ENCODE data around the gene PSMG2. TPM values are rescaled to one million over a fixed set of nuclear protein-coding genes. Genes with fewer than 3 reads are reported as not detected.

PSMG2 gene
- total and polyA plus RNA-seq, 4 experiments from 2014 or later, result 59.7 to 139 (median 90.6) TPM

GRCh38 chr18:12692206-12692605, 10.6 kb upstream of the PSMG2 start:
- ChIA-PET POLR2A (ENCODE audit: partially characterized antibody) (no interaction called here), CTCF (ENCODE audit: partially characterized antibody) (interaction anchor here (0.7 kb wide), 1 partner anchor 24 kb away, joined by 3 read pairs; no protein-coding TSS in a partner anchor)
- intact Hi-C loops (cut with micrococcal nuclease), result no loop called here
- Mint-ChIP-seq H3K27ac (peak overlapping the region in 1 of 7 donors; percentile 23), H3K4me3 (no peak overlapping the region), H3K9me3 (no peaks in the 10 kb centered on the region), H3K4me1 (peaks cover 0 to 8% (median 2%) of the 10 kb centered on the region in 4 donors), H3K27me3 (no peaks in the 10 kb centered on the region), H3K36me3 (peaks cover 15 to 19% of the 10 kb centered on the region in 2 donors)
- no peak for DNase-seq
- no peaks in the 10 kb centered on the region for H3K27me3 ChIP-seq (ENCODE audit: insufficient read depth, low read length)
- no peaks in the 10 kb centered on the region for H3K36me3 ChIP-seq (ENCODE audit: insufficient read depth, low read length)
- no peaks in the 10 kb centered on the region for H3K4me1 ChIP-seq (ENCODE audit: insufficient read depth, low read length)
- H3K9me3 ChIP-seq (ENCODE audit: control insufficient read depth in 1 of 2, low read length in 2 of 2), result no peaks in the 10 kb centered on the region
- no peak overlapping the region for H3K4me3 ChIP-seq (ENCODE audit: low read length in 2 of 2)
- H3K27ac ChIP-seq (ENCODE audit: low read depth, low read length), result no peak overlapping the region

GRCh38 chr18:12694032-12694431, 8.8 kb upstream of the PSMG2 start:
- H3K27ac ChIP-seq (ENCODE audit: low read depth, low read length), result no peak overlapping the region
- H3K27me3 Mint-ChIP-seq, result no peaks in the 10 kb centered on the region
- no peaks in the 10 kb centered on the region for H3K9me3 ChIP-seq (ENCODE audit: control insufficient read depth in 1 of 2, low read length in 2 of 2)
- H3K36me3 Mint-ChIP-seq, result peaks cover 23 to 26% of the 10 kb centered on the region in 2 donors
- H3K4me3 ChIP-seq (ENCODE audit: low read length in 2 of 2), result no peak overlapping the region
- intact Hi-C loops (cut with micrococcal nuclease), result no loop called here
- no peaks in the 10 kb centered on the region for H3K9me3 Mint-ChIP-seq
- no peaks in the 10 kb centered on the region for H3K36me3 ChIP-seq (ENCODE audit: insufficient read depth, low read length)
- H3K4me1 Mint-ChIP-seq, result peaks cover 0 to 11% (median 4%) of the 10 kb centered on the region in 4 donors
- H3K27ac Mint-ChIP-seq, result peak overlapping the region in 1 of 7 donors; percentile 25
- H3K27me3 ChIP-seq (ENCODE audit: insufficient read depth, low read length), result no peaks in the 10 kb centered on the region
- no peaks in the 10 kb centered on the region for H3K4me1 ChIP-seq (ENCODE audit: insufficient read depth, low read length)
- CTCF ChIA-PET (ENCODE audit: partially characterized antibody), result no interaction called here
- POLR2A ChIA-PET (ENCODE audit: partially characterized antibody), result no interaction called here
- H3K4me3 Mint-ChIP-seq, result no peak overlapping the region
- DNase-seq, result no peak

- H3K4me3 ChIP-seq (ENCODE audit: low read length in 2 of 2), result no peak overlapping the region
- intact Hi-C loops (cut with micrococcal nuclease), result loop anchor here (5.0 kb wide), 2 partner anchors 307 to 1028 kb away; partner anchors contain the start of genes FAM210A and RNMT
- no peaks in the 10 kb centered on the region for H3K27me3 ChIP-seq (ENCODE audit: insufficient read depth, low read length)
- H3K9me3 ChIP-seq (ENCODE audit: control insufficient read depth in 1 of 2, low read length in 2 of 2), result no peaks in the 10 kb centered on the region
- H3K36me3 ChIP-seq (ENCODE audit: insufficient read depth, low read length), result no peaks in the 10 kb centered on the region
- no peak for DNase-seq
- peaks cover 34% of the 10 kb centered on the region for H3K4me1 ChIP-seq (ENCODE audit: insufficient read depth, low read length)
- Mint-ChIP-seq H3K4me3 (no peak overlapping the region), H3K4me1 (peaks cover 23 to 43% (median 34%) of the 10 kb centered on the region in 4 donors), H3K36me3 (peaks cover 15 to 44% of the 10 kb centered on the region in 2 donors), H3K9me3 (no peaks in the 10 kb centered on the region), H3K27ac (no peak overlapping the region), H3K27me3 (no peaks in the 10 kb centered on the region)
- no peak overlapping the region for H3K27ac ChIP-seq (ENCODE audit: low read depth, low read length)
- ChIA-PET CTCF (ENCODE audit: partially characterized antibody) (no interaction called here), POLR2A (ENCODE audit: partially characterized antibody) (no interaction called here)
Observed at GRCh38 chr18:12699747-12700146, 3.1 kb upstream of the PSMG2 start.

- CTCF ChIA-PET (ENCODE audit: partially characterized antibody), result interaction anchor here (0.6 to 3.0 kb wide), 3 partner anchors 25 to 308 kb away, joined by 3 to 12 read pairs (median 7); no protein-coding TSS in a partner anchor
- H3K9me3 Mint-ChIP-seq, result no peaks in the 10 kb centered on the region
- H3K27me3 ChIP-seq (ENCODE audit: insufficient read depth, low read length), result no peaks in the 10 kb centered on the region
- H3K36me3 Mint-ChIP-seq, result peaks cover 15 to 48% of the 10 kb centered on the region in 2 donors
- H3K36me3 ChIP-seq (ENCODE audit: insufficient read depth, low read length), result peaks cover 4% of the 10 kb centered on the region
- peak overlapping the region; percentile 82 to 99 for H3K4me3 ChIP-seq (ENCODE audit: low read length in 2 of 2)
- peak overlapping the region; percentile 89 to 100 (median 96) for H3K27ac Mint-ChIP-seq
- POLR2A ChIA-PET (ENCODE audit: partially characterized antibody), result interaction anchor here (1.2 to 4.4 kb wide), 5 partner anchors 10 to 325 kb away, joined by 3 to 40 read pairs (median 11); partner anchors contain the start of genes AFG3L2, CEP192 and SEH1L
- peaks cover 32 to 55% (median 45%) of the 10 kb centered on the region in 4 donors for H3K4me1 Mint-ChIP-seq
- no peak for DNase-seq
- H3K27ac ChIP-seq (ENCODE audit: low read depth, low read length), result peak overlapping the region; percentile 93
- H3K4me3 Mint-ChIP-seq, result peak overlapping the region; percentile 87 to 100 (median 98)
- H3K9me3 ChIP-seq (ENCODE audit: control insufficient read depth in 1 of 2, low read length in 2 of 2), result no peaks in the 10 kb centered on the region
- peaks cover 46% of the 10 kb centered on the region for H3K4me1 ChIP-seq (ENCODE audit: insufficient read depth, low read length)
- no peaks in the 10 kb centered on the region for H3K27me3 Mint-ChIP-seq
- intact Hi-C loops (cut with micrococcal nuclease), result loop anchor here (5.0 kb wide), 2 partner anchors 309 to 1026 kb away; partner anchors contain the start of genes FAM210A and RNMT
Observed at GRCh38 chr18:12701161-12701560, 1.7 kb upstream of the PSMG2 start.

- no peaks in the 10 kb centered on the region for H3K27me3 Mint-ChIP-seq
- peaks cover 33 to 61% (median 48%) of the 10 kb centered on the region in 4 donors for H3K4me1 Mint-ChIP-seq
- Histone ChIP-seq H3K36me3 (ENCODE audit: insufficient read depth, low read length) (peaks cover 16% of the 10 kb centered on the region), H3K27ac (ENCODE audit: low read depth, low read length) (peak overlapping the region; percentile 93), H3K9me3 (ENCODE audit: control insufficient read depth in 1 of 2, low read length in 2 of 2) (no peaks in the 10 kb centered on the region), H3K4me1 (ENCODE audit: insufficient read depth, low read length) (peaks cover 46% of the 10 kb centered on the region), H3K4me3 (ENCODE audit: low read length in 2 of 2) (peak overlapping the region; percentile 82 to 99), H3K27me3 (ENCODE audit: insufficient read depth, low read length) (no peaks in the 10 kb centered on the region)
- peak overlapping the region; percentile 87 to 100 (median 98) for H3K4me3 Mint-ChIP-seq
- no peak for DNase-seq
- POLR2A ChIA-PET (ENCODE audit: partially characterized antibody), result interaction anchor here (1.3 to 4.4 kb wide), 7 partner anchors 8 to 327 kb away, joined by 4 to 40 read pairs (median 11); partner anchors contain the start of genes AFG3L2, CEP192, PTPN2 and SEH1L
- peak overlapping the region; percentile 89 to 100 (median 96) for H3K27ac Mint-ChIP-seq
- intact Hi-C loops (cut with micrococcal nuclease), result loop anchor here (2.0 to 5.0 kb wide), 5 partner anchors 46 to 1024 kb away; partner anchors contain the start of genes CEP192, CHMP1B, FAM210A and RNMT
- H3K36me3 Mint-ChIP-seq, result peaks cover 21 to 57% of the 10 kb centered on the region in 2 donors
- H3K9me3 Mint-ChIP-seq, result no peaks in the 10 kb centered on the region
- CTCF ChIA-PET (ENCODE audit: partially characterized antibody), result interaction anchor here (1.2 to 3.0 kb wide), 3 partner anchors 24 to 231 kb away, joined by 3 to 12 read pairs (median 4); no protein-coding TSS in a partner anchor
Observed at GRCh38 chr18:12703096-12703567, 290 bp downstream of the PSMG2 start.

- Histone ChIP-seq H3K4me1 (ENCODE audit: insufficient read depth, low read length) (peaks cover 46% of the 10 kb centered on the region), H3K27ac (ENCODE audit: low read depth, low read length) (peak overlapping the region; percentile 93), H3K27me3 (ENCODE audit: insufficient read depth, low read length) (no peaks in the 10 kb centered on the region), H3K9me3 (ENCODE audit: control insufficient read depth in 1 of 2, low read length in 2 of 2) (no peaks in the 10 kb centered on the region), H3K4me3 (ENCODE audit: low read length in 2 of 2) (peak overlapping the region; percentile 82 to 99), H3K36me3 (ENCODE audit: insufficient read depth, low read length) (peaks cover 18% of the 10 kb centered on the region)
- CTCF ChIA-PET (ENCODE audit: partially characterized antibody), result interaction anchor here (1.2 to 3.0 kb wide), 3 partner anchors 24 to 230 kb away, joined by 3 to 12 read pairs (median 4); no protein-coding TSS in a partner anchor
- Mint-ChIP-seq H3K9me3 (no peaks in the 10 kb centered on the region), H3K4me1 (peaks cover 32 to 61% (median 45%) of the 10 kb centered on the region in 4 donors), H3K36me3 (peaks cover 16 to 55% of the 10 kb centered on the region in 2 donors), H3K27ac (peak overlapping the region; percentile 89 to 100 (median 96)), H3K27me3 (no peaks in the 10 kb centered on the region), H3K4me3 (peak overlapping the region; percentile 87 to 100 (median 98))
- POLR2A ChIA-PET (ENCODE audit: partially characterized antibody), result interaction anchor here (3.2 to 4.4 kb wide), 2 partner anchors 244 to 327 kb away, joined by 21 to 40 read pairs; partner anchors contain the start of genes AFG3L2 and SEH1L
- no peak for DNase-seq
- intact Hi-C loops (cut with micrococcal nuclease), result loop anchor here (2.0 to 5.0 kb wide), 5 partner anchors 47 to 1024 kb away; partner anchors contain the start of genes CEP192, CHMP1B, FAM210A and RNMT
Observed at GRCh38 chr18:12703664-12704063, 822 bp downstream of the PSMG2 start.

- Mint-ChIP-seq H3K4me1 (peaks cover 1 to 8% (median 7%) of the 10 kb centered on the region in 4 donors), H3K36me3 (peaks cover 35 to 67% of the 10 kb centered on the region in 2 donors), H3K27ac (no peak overlapping the region), H3K27me3 (no peaks in the 10 kb centered on the region), H3K4me3 (no peak overlapping the region), H3K9me3 (no peaks in the 10 kb centered on the region)
- H3K27me3 ChIP-seq (ENCODE audit: insufficient read depth, low read length), result no peaks in the 10 kb centered on the region
- intact Hi-C loops (cut with micrococcal nuclease), result no loop called here
- peaks cover 54% of the 10 kb centered on the region for H3K36me3 ChIP-seq (ENCODE audit: insufficient read depth, low read length)
- H3K4me1 ChIP-seq (ENCODE audit: insufficient read depth, low read length), result no peaks in the 10 kb centered on the region
- H3K27ac ChIP-seq (ENCODE audit: low read depth, low read length), result no peak overlapping the region
- no peaks in the 10 kb centered on the region for H3K9me3 ChIP-seq (ENCODE audit: control insufficient read depth in 1 of 2, low read length in 2 of 2)
- POLR2A ChIA-PET (ENCODE audit: partially characterized antibody), result interaction anchor here (1.7 kb wide), 1 partner anchor 9 kb away, joined by 5 read pairs; the partner anchor contains the start of genes CEP76 and PSMG2
- CTCF ChIA-PET (ENCODE audit: partially characterized antibody), result interaction anchor here (1.5 to 3.4 kb wide), 2 partner anchors 15 to 182 kb away, joined by 3 to 10 read pairs; no protein-coding TSS in a partner anchor
- DNase-seq, result no peak
- H3K4me3 ChIP-seq (ENCODE audit: low read length in 2 of 2), result no peak overlapping the region
Observed at GRCh38 chr18:12711446-12711845, 8.6 kb downstream of the PSMG2 start.
